Lower leg skin (tissue), 3 donors: Measurements from ENCODE around the gene DIP2A.

Experiments
- POLR2A ChIP-seq, 2 donors: fragments of 450-650 bp; IDR thresholded peaks; one replicate each; pipeline ENCODE4 v1.6.1; 2016 to 2017; ENCODE audit warnings: antibody characterized with exemption in 2 of 2, mild to moderate bottlenecking in 1 of 2, moderate library complexity in 1 of 2
- TF ChIP-seq, protein P1 (sequence below), 3 donors: fragments of 450-650 bp; IDR thresholded peaks; one replicate each; pipeline ENCODE4 v1.5.1; 2016; ENCODE audit warnings: antibody characterized with exemption in 3 of 3, mild to moderate bottlenecking in 3 of 3, moderate library complexity in 2 of 3

DNA sequence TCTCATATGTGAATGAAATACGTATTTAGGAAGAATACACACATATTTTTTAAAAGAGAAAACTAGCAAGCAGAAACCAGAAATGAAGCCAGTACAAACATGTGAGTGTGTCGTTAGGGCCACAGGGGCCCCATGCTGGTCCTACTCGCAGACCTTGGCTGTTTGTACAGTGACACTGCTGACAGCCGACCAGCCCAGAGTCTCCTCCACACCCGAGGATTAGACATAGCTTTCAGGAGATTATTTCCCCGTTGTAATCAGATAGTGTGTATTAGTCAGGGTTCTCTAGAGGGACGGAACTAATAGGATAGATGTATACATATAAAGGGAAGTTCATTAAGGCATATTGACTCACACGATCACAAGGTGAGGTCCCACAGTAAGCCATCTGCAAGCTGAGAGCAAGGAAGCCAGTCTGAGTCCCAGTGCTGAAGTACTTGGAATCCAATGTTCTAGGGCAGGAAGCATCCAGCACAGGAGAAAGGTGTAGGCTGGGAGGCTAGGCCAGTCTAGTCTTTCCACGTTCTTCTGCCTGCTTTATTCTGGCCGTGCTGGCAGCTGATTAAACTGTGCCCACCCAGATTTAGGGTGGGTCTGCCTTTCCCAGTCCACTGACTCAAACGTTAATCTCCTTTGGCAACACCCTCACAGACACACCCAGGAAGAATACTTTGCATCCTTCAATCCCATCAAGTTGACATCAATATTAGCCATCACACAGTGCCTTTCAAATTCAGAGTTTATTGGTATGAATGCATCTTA, 51.2 kb downstream of the DIP2A start:
- TF ChIP-seq, protein P1, sequence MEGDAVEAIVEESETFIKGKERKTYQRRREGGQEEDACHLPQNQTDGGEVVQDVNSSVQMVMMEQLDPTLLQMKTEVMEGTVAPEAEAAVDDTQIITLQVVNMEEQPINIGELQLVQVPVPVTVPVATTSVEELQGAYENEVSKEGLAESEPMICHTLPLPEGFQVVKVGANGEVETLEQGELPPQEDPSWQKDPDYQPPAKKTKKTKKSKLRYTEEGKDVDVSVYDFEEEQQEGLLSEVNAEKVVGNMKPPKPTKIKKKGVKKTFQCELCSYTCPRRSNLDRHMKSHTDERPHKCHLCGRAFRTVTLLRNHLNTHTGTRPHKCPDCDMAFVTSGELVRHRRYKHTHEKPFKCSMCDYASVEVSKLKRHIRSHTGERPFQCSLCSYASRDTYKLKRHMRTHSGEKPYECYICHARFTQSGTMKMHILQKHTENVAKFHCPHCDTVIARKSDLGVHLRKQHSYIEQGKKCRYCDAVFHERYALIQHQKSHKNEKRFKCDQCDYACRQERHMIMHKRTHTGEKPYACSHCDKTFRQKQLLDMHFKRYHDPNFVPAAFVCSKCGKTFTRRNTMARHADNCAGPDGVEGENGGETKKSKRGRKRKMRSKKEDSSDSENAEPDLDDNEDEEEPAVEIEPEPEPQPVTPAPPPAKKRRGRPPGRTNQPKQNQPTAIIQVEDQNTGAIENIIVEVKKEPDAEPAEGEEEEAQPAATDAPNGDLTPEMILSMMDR (IDR thresholded peaks at IDR 0.05), result no peak
- no peak for TF ChIP-seq POLR2A (IDR thresholded peaks at IDR 0.05)
